ENCODE results near the gene KLK3. TPM values are rescaled to one million over a fixed set of nuclear protein-coding genes. Genes with fewer than 3 reads are reported as not detected.

The KLK3 gene
- total and polyA plus RNA-seq, 2 experiments from 2014 or later = 0.19 TPM; not detected in 1

GRCh38 chr19:50876456-50876855 lies 21.7 kb downstream of the KLK3 start:
- Histone ChIP-seq H3K4me2 (no peak overlapping the region), H4K20me1 (replicated peaks; ENCODE audit: insufficient read depth) (no peaks in the 10 kb centered on the region), H3K79me2 (replicated peaks; ENCODE audit: insufficient read depth) (no peaks in the 10 kb centered on the region), H3K36me3 (ENCODE audit: insufficient read depth) (no peaks in the 10 kb centered on the region), H3K27ac (ENCODE audit: low read depth) (no peak overlapping the region), H3F3A (replicated peaks; ENCODE audit: low read depth) (no peaks in the 10 kb centered on the region), H2AFZ (0 out of 2 replicates have a peak overlapping the region, but pooled peaks have one; percentile 94), H3K4me3 (no peak overlapping the region), H3K27me3 (ENCODE audit: insufficient read depth) (no peaks in the 10 kb centered on the region), H3K9me2 (ENCODE audit: insufficient read depth) (no peaks in the 10 kb centered on the region), H3K4me1 (ENCODE audit: insufficient read depth) (peaks cover 9% of the 10 kb centered on the region; the same call in 1 of the 2 replicates)
- Mint-ChIP-seq H3K4me1 (no peaks in the 10 kb centered on the region), H3K4me3 (no peak overlapping the region), H3K27ac (no peak overlapping the region), H3K9me3 (peaks cover 6% of the 10 kb centered on the region), H3K27me3 (ENCODE audit: insufficient read depth, low read depth, poor library complexity) (peaks cover 4% of the 10 kb centered on the region), H3K36me3 (ENCODE audit: low read depth) (peaks cover 22% of the 10 kb centered on the region)
- TF ChIP-seq JUNB (IDR thresholded peaks at IDR 0.05; ENCODE audit: unreplicated experiment) (no peak), CREB1 (CRISPR knock-in tag; IDR thresholded peaks at IDR 0.05; ENCODE audit: low read depth) (no peak), ZNF462 (CRISPR knock-in tag; IDR thresholded peaks at IDR 0.05) (no peak), NANOG (IDR thresholded peaks at IDR 0.05; ENCODE audit: borderline replicate concordance) (no peak), POLR2AphosphoS5 (IDR thresholded peaks at IDR 0.05; ENCODE audit: low read depth) (no peak), STAT1 (IDR thresholded peaks at IDR 0.05; ENCODE audit: unreplicated experiment) (no peak), ZNF114 (CRISPR knock-in tag; IDR thresholded peaks at IDR 0.05) (no peak)
- ATAC-seq (no peak), DNase-seq (ENCODE audit: low spot score) (no peak)

GRCh38 chr19:50877338-50877737 lies 22.6 kb downstream of the KLK3 start:
- no peaks in the 10 kb centered on the region for H4K20me1 ChIP-seq (replicated peaks; ENCODE audit: insufficient read depth)
- H3K27ac Mint-ChIP-seq = no peak overlapping the region
- peaks cover 22% of the 10 kb centered on the region for H3K36me3 Mint-ChIP-seq (ENCODE audit: low read depth)
- H3K9me2 ChIP-seq (ENCODE audit: insufficient read depth) = no peaks in the 10 kb centered on the region
- H3K4me3 ChIP-seq = no peak overlapping the region
- no peaks in the 10 kb centered on the region for H3K27me3 ChIP-seq (ENCODE audit: insufficient read depth)
- no peaks in the 10 kb centered on the region for H3K4me1 Mint-ChIP-seq
- no peaks in the 10 kb centered on the region for H3F3A ChIP-seq (replicated peaks; ENCODE audit: low read depth)
- peak; percentile 50 for ATAC-seq
- peak; percentile 27 for DNase-seq (ENCODE audit: low spot score)
- peaks cover 4% of the 10 kb centered on the region for H3K27me3 Mint-ChIP-seq (ENCODE audit: insufficient read depth, low read depth, poor library complexity)
- H3K27ac ChIP-seq (ENCODE audit: low read depth) = no peak overlapping the region
- no peaks in the 10 kb centered on the region for H3K36me3 ChIP-seq (ENCODE audit: insufficient read depth)
- H3K4me1 ChIP-seq (ENCODE audit: insufficient read depth) = peaks cover 9% of the 10 kb centered on the region; the same call in 1 of the 2 replicates
- peak overlapping the region; percentile 94 for H2AFZ ChIP-seq
- H3K79me2 ChIP-seq (replicated peaks; ENCODE audit: insufficient read depth) = no peaks in the 10 kb centered on the region
- peak overlapping the region; percentile 51; the same call in 1 of the 2 replicates for H3K4me2 ChIP-seq
- no peak overlapping the region for H3K4me3 Mint-ChIP-seq
- H3K9me3 Mint-ChIP-seq = peaks cover 13% of the 10 kb centered on the region
- TF ChIP-seq NANOG (IDR thresholded peaks at IDR 0.05; ENCODE audit: borderline replicate concordance) = no peak
- no peak for TF ChIP-seq ZNF462 (CRISPR knock-in tag; IDR thresholded peaks at IDR 0.05)

Data from GM23338 (cell line).